ENCODE measurements around the gene CATSPERZ. TPM values are rescaled to one million over a fixed set of nuclear protein-coding genes. Genes with fewer than 3 reads are reported as not detected.

CATSPERZ gene
- polyA plus RNA-seq, 1 experiment: not detected

DNA sequence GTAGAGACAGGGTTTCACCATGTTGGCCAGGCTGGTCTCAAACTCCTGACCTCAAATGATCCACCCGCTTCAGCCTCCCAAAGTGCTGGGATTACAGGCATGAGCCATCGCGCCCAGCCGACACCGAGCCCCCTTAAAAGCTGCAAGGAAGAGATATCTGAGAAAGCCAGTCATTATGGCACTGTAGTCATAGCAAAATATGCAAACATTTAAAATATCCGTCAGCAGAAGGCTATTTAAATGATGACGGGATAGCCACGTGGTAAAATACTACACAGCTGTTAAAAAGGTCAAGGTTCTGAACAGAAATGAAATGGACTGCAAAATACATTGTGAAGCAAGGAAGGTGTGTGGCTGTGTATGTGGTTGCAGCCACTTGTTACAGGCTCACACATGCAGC lies 33.4 kb downstream of the CATSPERZ start:
- Histone ChIP-seq H3K36me3 (ENCODE audit: control insufficient read depth, insufficient read depth, low read length) (no peaks in the 10 kb centered on the region), H3K27me3 (ENCODE audit: control insufficient read depth, insufficient read depth, low read length) (no peaks in the 10 kb centered on the region), H3K4me3 (ENCODE audit: low read depth, low read length) (no peak overlapping the region)
- DNase-seq (ENCODE audit: low read depth): no peak
- POLR2A ChIA-PET: no interaction called here
- TF ChIP-seq, protein P1, sequence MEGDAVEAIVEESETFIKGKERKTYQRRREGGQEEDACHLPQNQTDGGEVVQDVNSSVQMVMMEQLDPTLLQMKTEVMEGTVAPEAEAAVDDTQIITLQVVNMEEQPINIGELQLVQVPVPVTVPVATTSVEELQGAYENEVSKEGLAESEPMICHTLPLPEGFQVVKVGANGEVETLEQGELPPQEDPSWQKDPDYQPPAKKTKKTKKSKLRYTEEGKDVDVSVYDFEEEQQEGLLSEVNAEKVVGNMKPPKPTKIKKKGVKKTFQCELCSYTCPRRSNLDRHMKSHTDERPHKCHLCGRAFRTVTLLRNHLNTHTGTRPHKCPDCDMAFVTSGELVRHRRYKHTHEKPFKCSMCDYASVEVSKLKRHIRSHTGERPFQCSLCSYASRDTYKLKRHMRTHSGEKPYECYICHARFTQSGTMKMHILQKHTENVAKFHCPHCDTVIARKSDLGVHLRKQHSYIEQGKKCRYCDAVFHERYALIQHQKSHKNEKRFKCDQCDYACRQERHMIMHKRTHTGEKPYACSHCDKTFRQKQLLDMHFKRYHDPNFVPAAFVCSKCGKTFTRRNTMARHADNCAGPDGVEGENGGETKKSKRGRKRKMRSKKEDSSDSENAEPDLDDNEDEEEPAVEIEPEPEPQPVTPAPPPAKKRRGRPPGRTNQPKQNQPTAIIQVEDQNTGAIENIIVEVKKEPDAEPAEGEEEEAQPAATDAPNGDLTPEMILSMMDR (IDR thresholded peaks at IDR 0.05; ENCODE audit: insufficient read depth, low read depth, low read length): no peak
- CTCF ChIA-PET: interaction anchor here (1.1 to 2.6 kb wide), 3 partner anchors 8 to 22 kb away, joined by 3 to 28 read pairs (median 5); partner anchors contain the start of gene CCDC88B

DNA sequence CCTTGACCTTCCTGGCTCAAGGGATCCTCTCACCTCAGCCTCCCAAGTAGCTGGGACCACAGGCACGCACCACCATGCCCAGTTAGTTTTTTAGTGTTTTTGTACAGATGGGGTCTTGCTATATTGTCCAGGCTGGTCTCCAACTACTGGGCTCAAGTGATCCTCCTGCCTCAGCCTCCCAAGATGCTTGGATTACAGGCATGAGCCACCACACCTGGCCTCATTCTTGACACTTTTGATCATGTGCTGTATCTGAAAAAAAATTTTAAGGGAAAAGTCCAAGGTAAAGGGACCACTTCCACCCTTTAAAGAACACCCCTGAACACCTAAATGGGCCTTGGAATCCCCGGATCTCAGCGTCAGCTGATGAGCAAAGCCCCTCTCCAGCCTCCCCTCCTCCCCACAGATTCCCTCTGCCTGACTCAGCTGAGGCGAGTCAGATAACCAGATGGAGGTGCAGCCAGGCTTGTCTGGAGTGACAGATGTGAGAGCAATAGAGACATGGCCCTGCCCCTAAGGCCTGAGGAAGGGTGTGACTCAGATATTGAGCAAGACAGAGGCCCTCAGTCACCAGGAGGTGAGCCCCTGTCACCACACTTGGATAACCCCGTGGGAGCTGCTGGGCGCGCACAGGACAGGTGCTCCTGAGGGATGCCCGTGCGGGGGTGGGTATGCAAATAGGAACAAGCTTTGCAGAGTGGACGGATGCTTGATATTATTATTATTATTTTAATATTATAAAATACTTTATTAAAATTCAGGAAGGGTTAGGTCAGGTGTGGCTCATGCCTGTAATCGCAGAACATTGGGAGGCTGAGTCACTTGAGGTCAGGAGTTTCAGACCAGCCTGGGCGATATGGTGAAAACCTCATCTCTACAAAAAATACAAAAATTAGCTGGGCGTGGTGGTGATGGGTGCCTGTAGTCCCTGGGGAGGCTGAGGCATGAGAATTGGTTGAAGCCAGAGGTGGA lies 34.9 kb downstream of the CATSPERZ start:
- Histone ChIP-seq H3K27me3 (ENCODE audit: control insufficient read depth, insufficient read depth, low read length) (no peaks in the 10 kb centered on the region), H3K36me3 (ENCODE audit: control insufficient read depth, insufficient read depth, low read length) (no peaks in the 10 kb centered on the region), H3K4me3 (ENCODE audit: low read depth, low read length) (no peak overlapping the region)
- TF ChIP-seq, protein P1 (IDR thresholded peaks at IDR 0.05; ENCODE audit: insufficient read depth, low read depth, low read length): no peak
- POLR2A ChIA-PET: no interaction called here
- DNase-seq (ENCODE audit: low read depth): peak; percentile 74
- CTCF ChIA-PET: interaction anchor here (0.7 to 1.6 kb wide), 5 partner anchors 10 to 83 kb away, joined by 3 to 4 read pairs (median 4); no protein-coding TSS in a partner anchor

DNA sequence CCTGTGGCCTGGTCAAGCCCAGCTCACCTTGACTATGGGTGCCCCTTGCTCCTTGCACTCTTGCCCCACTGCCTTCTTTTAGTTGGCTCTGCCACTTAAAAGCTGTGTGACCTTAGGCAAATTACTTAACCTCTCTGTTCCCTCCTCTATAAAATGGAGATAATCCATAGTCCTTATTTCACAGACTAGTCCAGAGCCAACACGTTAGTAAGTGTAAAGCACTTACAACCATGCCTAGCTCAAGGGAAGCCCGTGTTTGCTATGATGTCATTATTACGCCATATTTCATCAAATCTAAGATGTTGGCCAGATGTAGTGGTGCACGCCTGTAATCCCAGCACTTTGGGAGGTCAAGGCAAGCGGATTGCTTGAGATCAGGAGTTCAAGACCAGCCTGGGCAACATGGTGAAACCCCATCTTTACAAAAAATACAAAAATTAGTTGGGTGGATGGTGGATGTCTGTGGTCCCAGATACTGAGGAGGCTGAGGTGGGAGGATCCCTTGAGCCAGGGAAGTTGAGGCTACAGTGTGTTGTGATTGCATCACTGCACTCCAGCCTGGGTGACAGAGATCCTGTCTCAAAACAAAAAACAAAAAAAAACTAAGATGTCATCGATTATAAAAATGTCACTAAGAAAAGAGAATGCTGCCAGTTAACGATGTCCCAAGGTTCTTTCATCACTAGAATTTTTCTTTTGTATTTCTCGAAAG lies 37.5 kb downstream of the CATSPERZ start:
- DNase-seq (ENCODE audit: low read depth): no peak
- no peak overlapping the region for H3K4me3 ChIP-seq (ENCODE audit: low read depth, low read length)
- ChIA-PET POLR2A (no interaction called here), CTCF (interaction anchor here (0.6 kb wide), 2 partner anchors 17 to 688 kb away, joined by 3 read pairs; no protein-coding TSS in a partner anchor)
- no peaks in the 10 kb centered on the region for H3K27me3 ChIP-seq (ENCODE audit: control insufficient read depth, insufficient read depth, low read length)
- TF ChIP-seq, protein P1 (IDR thresholded peaks at IDR 0.05; ENCODE audit: insufficient read depth, low read depth, low read length): no peak
- no peaks in the 10 kb centered on the region for H3K36me3 ChIP-seq (ENCODE audit: control insufficient read depth, insufficient read depth, low read length)

DNA sequence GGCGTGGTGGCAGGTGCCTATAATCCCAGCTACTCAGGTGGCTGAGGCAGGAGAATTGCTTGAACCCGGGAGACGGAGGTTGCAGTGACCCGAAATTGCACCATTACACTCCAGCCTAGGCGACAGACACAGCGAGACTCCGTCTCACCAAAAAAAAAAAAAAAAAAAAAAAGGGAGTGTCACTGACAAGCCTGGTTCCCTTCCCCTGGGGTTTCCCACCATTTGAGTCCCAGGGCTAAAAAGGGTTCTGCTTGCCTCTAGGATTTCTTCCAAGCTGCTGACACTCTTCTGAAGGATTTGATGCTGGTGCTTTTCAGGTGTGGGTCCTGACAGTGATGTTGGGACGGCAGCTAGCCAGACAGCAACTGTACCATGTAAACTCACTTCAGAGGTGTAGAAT lies 38.6 kb downstream of the CATSPERZ start:
- POLR2A ChIA-PET: no interaction called here
- Histone ChIP-seq H3K4me3 (ENCODE audit: low read depth, low read length) (no peak overlapping the region), H3K27me3 (ENCODE audit: control insufficient read depth, insufficient read depth, low read length) (no peaks in the 10 kb centered on the region), H3K36me3 (ENCODE audit: control insufficient read depth, insufficient read depth, low read length) (no peaks in the 10 kb centered on the region)
- DNase-seq (ENCODE audit: low read depth): no peak
- CTCF ChIA-PET: no interaction called here
- TF ChIP-seq, protein P1 (IDR thresholded peaks at IDR 0.05; ENCODE audit: insufficient read depth, low read depth, low read length): no peak

DNA sequence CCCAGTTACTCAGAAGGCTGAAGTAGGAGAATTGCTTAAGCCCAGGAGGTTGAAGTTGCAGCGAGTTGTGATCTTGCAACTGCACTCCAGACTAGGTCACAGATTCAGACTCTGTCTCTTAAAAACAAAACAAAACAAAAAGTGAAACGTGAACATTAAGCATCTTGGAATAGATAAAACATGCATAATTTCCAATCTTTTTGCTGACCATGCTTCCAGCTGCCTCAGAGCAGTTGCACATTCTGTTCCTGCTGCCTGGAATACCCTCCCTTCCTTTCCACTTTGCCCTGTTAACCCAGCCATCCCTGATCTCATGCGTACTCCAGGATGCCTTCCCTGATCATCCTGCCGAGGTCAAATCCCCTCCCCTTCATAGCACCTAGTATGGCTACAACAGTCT lies 39.1 kb downstream of the CATSPERZ start:
- CTCF ChIA-PET: no interaction called here
- POLR2A ChIA-PET: no interaction called here
- no peaks in the 10 kb centered on the region for H3K36me3 ChIP-seq (ENCODE audit: control insufficient read depth, insufficient read depth, low read length)
- no peaks in the 10 kb centered on the region for H3K27me3 ChIP-seq (ENCODE audit: control insufficient read depth, insufficient read depth, low read length)
- no peak for DNase-seq (ENCODE audit: low read depth)
- TF ChIP-seq, protein P1 (IDR thresholded peaks at IDR 0.05; ENCODE audit: insufficient read depth, low read depth, low read length): no peak
- no peak overlapping the region for H3K4me3 ChIP-seq (ENCODE audit: low read depth, low read length)

Measured in BJ (cell line).